Tibial artery (tissue), 4 donors: ENCODE measurements around the gene ADGRL4.

Experiments used
- DNase-seq, 2 donors: peaks; one replicate each; pipeline ENCODE4 v3.0.0-alpha.2; 2019
- H3K27ac ChIP-seq, 2 donors: fragments of 200-600 bp; sonication (generic) in 1 of 2; 1 replicate in 1 of 2; 2 replicates in 1 of 2; pipeline ENCODE4 v1.5.1; 2018 to 2019; ENCODE audit warnings: mild to moderate bottlenecking in 1 of 2
- H3K27me3 ChIP-seq, 2 donors: fragments of 200-600 bp; sonication (generic) in 1 of 2; one replicate each; pipeline versions ENCODE4 v1.5.1 to v1.6.0; 2016 to 2019
- H3K36me3 ChIP-seq, 3 donors: fragments of 200-600 bp; sonication (generic) in 2 of 3; one replicate each; pipeline ENCODE4 v1.5.1; 2016 to 2019; ENCODE audit warnings: mild to moderate bottlenecking in 2 of 3
- H3K4me1 ChIP-seq, 4 donors: fragments of 200-600 bp; sonication (generic) in 2 of 4; 1 replicate in 3 of 4; 2 replicates in 1 of 4; pipeline ENCODE4 v1.5.1; 2016 to 2019
- H3K4me3 ChIP-seq, 2 donors: fragments of 200-600 bp; sonication (generic) in 1 of 2; 1 replicate in 1 of 2; 2 replicates in 1 of 2; pipeline ENCODE4 v1.5.1; 2018 to 2019; ENCODE audit warnings: mild to moderate bottlenecking in 2 of 2
- H3K9me3 ChIP-seq, 3 donors: fragments of 200-600 bp; sonication (generic) in 1 of 3; one replicate each; pipeline ENCODE4 v1.5.1; 2016 to 2019
- CTCF ChIP-seq, 2 experiments: fragments of 200-600 bp in 1 of 2; fragments of 450-650 bp in 1 of 2; IDR thresholded peaks; one replicate each; pipeline ENCODE4 v1.5.1; 2017 to 2019; ENCODE audit warnings: antibody characterized with exemption in 2 of 2, mild to moderate bottlenecking in 1 of 2, moderate library complexity in 1 of 2
- intact Hi-C: fragments of 100-400 bp; cut with DNase I; formaldehyde crosslinking; loops from one replicate; pipeline ENCODE4 v1.15.0; 2023; ENCODE audit warnings: low total_unique reads

The ADGRL4 gene

GRCh38 chr1:79010589-79010988 is 4.1 kb upstream of the ADGRL4 start:
- peaks cover 0 to 8% of the 10 kb centered on the region in 2 donors for H3K27me3 ChIP-seq
- no peaks in the 10 kb centered on the region for H3K9me3 ChIP-seq
- no peak overlapping the region for H3K4me3 ChIP-seq
- intact Hi-C loops, result no loop called here
- H3K36me3 ChIP-seq, result no peaks in the 10 kb centered on the region
- TF ChIP-seq CTCF (IDR thresholded peaks at IDR 0.05), result no peak
- no peak overlapping the region for H3K27ac ChIP-seq
- no peak for DNase-seq
- H3K4me1 ChIP-seq, result peaks cover 0 to 3% (median 0%) of the 10 kb centered on the region in 4 donors

- Histone ChIP-seq H3K4me1 (peaks cover 0 to 3% (median 0%) of the 10 kb centered on the region in 4 donors), H3K27ac (no peak overlapping the region), H3K4me3 (peak overlapping the region; percentile 12 to 25), H3K27me3 (peaks cover 0 to 8% of the 10 kb centered on the region in 2 donors), H3K9me3 (no peaks in the 10 kb centered on the region), H3K36me3 (no peaks in the 10 kb centered on the region)
- TF ChIP-seq CTCF (IDR thresholded peaks at IDR 0.05), result no peak
- intact Hi-C loops, result no loop called here
- no peak for DNase-seq
These were observed 585 bp downstream of the ADGRL4 start for GRCh38 chr1:79005945-79006344.

GRCh38 chr1:79004916-79005315 is 1.6 kb downstream of the ADGRL4 start:
- Histone ChIP-seq H3K27me3 (peaks cover 0 to 8% of the 10 kb centered on the region in 2 donors), H3K4me3 (no peak overlapping the region), H3K9me3 (no peaks in the 10 kb centered on the region), H3K36me3 (no peaks in the 10 kb centered on the region), H3K27ac (no peak overlapping the region), H3K4me1 (peaks cover 0 to 3% (median 0%) of the 10 kb centered on the region in 4 donors)
- intact Hi-C loops, result no loop called here
- no peak for DNase-seq
- no peak for TF ChIP-seq CTCF (IDR thresholded peaks at IDR 0.05)

GRCh38 chr1:78996791-78997190 is 9.7 kb downstream of the ADGRL4 start:
- intact Hi-C loops, result no loop called here

GRCh38 chr1:78987042-78987441 is 19.5 kb downstream of the ADGRL4 start:
- DNase-seq, result no peak
- Histone ChIP-seq H3K4me1 (no peaks in the 10 kb centered on the region), H3K36me3 (no peaks in the 10 kb centered on the region), H3K27ac (no peak overlapping the region), H3K9me3 (no peaks in the 10 kb centered on the region), H3K4me3 (no peak overlapping the region), H3K27me3 (no peaks in the 10 kb centered on the region)
- TF ChIP-seq CTCF (IDR thresholded peaks at IDR 0.05), result no peak
- intact Hi-C loops, result no loop called here

More at GRCh38 chr1:78996791-78997190, 9.7 kb downstream of the ADGRL4 start:
- Histone ChIP-seq H3K36me3 (no peaks in the 10 kb centered on the region), H3K4me1 (no peaks in the 10 kb centered on the region), H3K27me3 (no peaks in the 10 kb centered on the region), H3K4me3 (no peak overlapping the region), H3K27ac (no peak overlapping the region), H3K9me3 (no peaks in the 10 kb centered on the region)
- TF ChIP-seq CTCF (IDR thresholded peaks at IDR 0.05), result no peak
- DNase-seq, result no peak

GRCh38 chr1:78980511-78980910 is 26.0 kb downstream of the ADGRL4 start:
- intact Hi-C loops, result no loop called here
- TF ChIP-seq CTCF (IDR thresholded peaks at IDR 0.05), result no peak
- no peaks in the 10 kb centered on the region for H3K4me1 ChIP-seq
- no peak overlapping the region for H3K4me3 ChIP-seq
- no peaks in the 10 kb centered on the region for H3K9me3 ChIP-seq
- H3K27ac ChIP-seq, result no peak overlapping the region
- DNase-seq, result no peak
- H3K36me3 ChIP-seq, result no peaks in the 10 kb centered on the region
- H3K27me3 ChIP-seq, result no peaks in the 10 kb centered on the region
